ENCODE data around the gene IL15RA.
"Not testable (repeated sequence)": the region's sequence is repeated elsewhere in the genome, so short reads cannot be mapped to it uniquely, and the experiment has no call there.

IL15RA gene

DNA sequence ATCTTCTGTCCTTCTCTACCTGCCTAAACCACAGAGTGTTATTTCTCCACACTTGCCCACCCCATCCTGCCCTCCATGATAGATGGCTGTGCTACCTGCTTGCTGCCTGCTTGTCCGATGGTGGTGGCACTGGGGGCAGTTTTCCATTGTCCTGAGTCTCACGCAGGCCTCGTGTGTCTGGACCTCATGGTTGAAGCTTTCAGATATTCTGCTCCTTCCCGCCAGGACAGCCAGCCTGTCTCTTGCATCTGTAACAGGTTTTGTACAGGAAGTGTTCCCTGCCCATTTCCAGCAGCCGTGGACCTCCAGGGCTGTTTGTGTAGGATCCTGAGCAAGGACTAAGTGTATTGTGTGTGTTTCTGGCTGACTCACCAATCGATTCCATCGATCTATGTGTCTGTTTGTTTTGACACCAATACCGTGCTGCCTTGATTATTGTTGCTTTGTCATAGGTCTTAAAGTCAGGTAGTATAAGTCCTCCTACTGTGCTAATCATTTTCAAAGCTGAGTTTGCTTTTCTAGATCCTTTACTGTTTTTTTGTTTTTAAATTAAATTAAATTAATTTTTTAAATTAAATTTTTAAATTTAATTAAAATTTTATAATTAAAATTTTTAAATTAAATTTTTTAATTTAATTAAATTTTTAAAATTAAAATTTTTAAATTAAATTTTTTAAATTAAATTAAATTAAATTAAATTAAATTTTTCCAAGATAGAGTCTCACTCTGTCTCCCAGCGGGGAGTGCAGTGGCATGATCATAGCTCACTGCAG is 8.5 kb downstream of the IL15RA start:
- no peak for DNase-seq

- no peak for DNase-seq
Observed at GRCh38 chr10:5968037-5968680, 9.2 kb downstream of the IL15RA start.

GRCh38 chr10:5965266-5965665 is 12.1 kb downstream of the IL15RA start:
- DNase-seq = no peak

- DNase-seq = no peak
Observed at GRCh38 chr10:5964736-5965135, 12.6 kb downstream of the IL15RA start.

DNA sequence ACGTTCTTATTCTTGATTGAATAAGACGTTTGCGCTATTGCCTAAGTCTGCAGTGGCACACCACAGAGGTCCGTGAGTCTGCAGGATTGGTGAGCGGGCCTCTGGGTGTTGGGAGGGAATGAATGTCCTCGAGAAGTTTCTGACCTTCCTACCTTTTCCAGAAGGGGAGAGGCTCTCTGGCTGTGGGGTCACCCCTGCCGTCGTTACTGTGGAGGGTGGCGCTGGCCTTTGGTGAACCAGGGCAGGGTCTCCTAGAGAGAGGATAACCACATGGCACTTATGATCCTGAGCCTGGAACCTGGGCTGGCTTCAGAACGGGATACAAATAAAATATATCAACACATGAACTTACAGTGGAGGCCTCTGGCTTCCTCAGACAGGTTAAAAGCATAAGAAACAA is 13.8 kb downstream of the IL15RA start:
- no peak for DNase-seq

DNA sequence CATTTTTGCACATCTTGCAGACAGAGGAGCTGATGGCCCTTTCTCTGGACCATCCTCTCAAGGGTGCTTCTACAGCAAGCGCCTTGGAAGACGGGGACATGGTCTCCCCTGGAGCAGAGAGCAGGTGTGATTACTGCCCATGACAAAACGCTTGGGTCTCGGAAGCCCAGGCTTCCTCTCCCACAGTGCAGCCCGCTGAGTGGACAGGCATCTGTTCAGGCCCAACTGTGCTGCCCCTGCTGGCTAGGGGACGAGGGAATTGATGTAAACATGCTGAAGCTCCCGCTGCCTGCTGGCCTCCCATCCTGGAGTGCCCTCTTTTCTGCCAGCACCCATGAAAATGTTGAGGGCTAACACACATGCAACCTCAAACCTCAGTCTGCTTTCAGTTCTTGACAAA is 14.3 kb downstream of the IL15RA start:
- no peak for DNase-seq

DNA sequence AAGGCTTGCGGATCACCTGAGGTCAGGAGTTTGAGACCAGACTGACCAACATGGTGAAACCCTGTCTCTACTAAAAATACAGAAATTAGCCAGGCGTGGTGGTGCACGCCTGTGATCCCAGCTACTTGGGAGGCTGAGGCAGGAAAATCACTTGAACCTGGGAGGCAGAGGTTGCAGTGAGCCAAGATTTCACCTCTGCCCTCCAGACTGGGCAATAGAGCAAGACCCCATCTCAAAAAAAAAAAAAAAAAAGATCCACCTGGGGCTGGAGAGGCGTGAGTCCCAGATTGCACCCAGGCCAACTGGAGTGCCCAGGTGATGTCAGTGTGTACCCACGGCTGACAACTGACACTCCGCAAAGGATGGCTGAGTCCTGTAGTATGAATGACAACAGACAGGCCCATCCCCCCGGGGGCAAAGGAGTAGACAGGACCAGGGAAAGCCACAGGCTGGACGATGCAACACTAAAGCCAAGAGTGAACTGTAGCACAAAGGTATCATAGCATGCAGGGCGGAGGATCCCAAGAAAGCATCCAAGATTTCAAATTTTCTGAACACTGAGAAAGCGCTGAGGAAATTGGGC is 14.9 kb downstream of the IL15RA start:
- DNase-seq = not testable (repeated sequence)

DNA sequence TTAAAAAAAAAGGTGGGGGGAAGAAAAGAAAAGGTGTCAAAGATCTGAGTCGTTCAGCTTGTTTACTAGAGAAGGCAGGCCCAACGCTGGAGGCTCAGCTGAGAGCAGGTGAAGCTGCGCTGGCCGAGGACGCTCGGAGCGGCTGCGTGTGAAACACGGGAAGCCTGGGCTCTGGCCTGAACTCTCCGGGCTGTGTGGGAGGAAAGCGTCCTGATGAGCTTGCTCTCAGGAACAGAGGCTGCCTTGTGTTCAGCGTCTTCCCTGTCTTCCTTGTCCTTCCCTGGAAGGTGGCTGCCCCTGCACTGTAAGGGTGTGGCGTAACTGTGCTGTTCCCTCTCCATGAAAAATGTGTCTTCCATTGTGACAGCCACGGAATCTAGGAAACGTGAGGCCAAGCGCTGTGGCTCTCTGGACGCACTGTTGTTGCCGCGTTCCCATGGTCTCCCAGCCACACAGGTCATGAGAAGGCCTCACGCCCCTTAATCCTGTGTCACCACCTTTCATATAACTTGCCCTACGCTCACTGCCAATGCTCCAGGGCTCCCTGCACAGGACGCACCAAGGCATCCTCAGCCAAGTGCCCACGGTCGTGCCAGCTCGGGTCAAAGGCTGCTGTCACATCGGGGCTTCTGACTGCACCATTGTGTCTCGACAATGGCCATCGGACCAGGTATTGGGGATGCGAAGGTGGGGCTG is 15.8 kb downstream of the IL15RA start:
- no peak for DNase-seq

DNA sequence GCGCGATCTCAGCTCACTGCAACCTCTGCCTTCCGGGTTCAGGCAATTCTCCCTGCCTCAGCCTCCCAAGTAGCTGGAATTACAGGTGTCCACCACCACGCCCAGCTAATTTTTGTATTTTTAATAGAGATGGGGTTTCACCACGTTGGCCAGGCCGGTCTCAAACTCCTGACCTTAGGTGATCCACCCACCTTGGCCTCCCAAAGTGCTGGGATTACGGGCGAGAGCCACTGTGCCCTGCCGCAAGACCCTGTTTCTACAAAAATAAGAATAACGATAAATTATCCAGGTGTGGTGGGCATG is 16.4 kb downstream of the IL15RA start:
- DNase-seq = not testable (repeated sequence)

DNA sequence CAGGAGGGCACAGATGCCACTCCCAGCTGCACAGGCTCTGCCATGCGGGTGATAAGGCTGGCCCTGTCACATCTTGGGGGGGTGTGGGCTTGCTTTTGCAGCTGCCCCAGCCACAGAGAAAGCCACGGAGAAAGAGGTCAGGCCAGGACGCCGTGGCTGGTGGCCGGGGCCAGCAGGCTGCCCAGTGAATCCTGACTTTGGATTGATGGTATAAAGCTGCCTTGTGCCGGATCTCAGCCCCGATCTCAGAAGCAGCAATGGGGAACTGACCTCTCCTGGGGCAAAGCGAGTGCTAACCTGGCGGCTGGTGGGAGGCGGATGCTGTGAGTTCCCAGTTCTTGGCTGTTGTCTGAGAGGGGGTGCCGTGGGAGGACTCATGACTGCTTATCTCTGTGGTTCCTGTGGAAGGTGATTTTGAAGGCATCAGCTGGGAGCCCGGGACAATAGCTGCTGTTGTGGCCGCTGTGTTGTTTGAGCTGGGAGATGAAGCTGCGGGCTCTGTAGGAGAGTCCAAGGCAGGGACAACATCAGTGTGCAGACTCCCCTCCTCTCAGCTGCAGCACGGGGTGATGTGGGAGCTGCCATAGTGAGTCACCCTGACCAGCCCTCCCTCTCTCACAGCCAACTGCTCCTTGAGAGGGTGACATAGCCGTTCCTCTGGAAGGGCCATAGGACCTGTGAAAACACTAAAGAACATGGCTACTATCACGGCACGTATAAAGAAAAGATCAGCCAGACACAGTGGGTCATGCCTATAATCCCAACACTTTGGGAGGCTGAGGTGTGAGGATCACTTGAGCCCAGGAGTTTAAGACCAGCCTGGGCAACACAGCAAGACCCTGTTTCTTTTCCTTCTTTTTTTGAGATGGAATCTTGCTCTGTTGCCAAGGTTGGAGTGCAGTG is 17.0 kb downstream of the IL15RA start:
- no peak for DNase-seq

DNA sequence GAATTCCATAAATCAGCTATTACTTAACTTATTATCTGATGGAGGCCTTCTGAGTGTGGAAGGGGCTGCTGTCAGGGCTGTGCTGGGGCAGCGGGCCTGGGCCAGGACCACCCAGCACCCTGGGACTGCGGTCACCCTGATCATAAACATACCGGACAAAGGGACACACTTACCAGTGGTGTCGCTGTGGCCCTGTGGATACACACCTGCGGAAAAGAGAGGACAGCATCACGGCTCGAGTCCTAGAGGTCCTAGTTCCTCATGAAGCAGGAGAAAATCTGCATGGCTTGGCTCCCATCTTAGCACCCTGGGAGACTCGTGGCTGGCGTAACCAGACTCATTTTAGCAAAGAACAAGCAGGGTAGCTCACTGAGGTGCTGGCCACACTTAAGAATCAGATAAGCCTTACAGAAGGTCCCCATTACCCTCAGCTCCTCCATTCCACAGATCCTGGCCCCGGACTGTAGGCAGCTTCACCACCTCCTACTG is 17.7 kb downstream of the IL15RA start:
- no peak for DNase-seq

DNA sequence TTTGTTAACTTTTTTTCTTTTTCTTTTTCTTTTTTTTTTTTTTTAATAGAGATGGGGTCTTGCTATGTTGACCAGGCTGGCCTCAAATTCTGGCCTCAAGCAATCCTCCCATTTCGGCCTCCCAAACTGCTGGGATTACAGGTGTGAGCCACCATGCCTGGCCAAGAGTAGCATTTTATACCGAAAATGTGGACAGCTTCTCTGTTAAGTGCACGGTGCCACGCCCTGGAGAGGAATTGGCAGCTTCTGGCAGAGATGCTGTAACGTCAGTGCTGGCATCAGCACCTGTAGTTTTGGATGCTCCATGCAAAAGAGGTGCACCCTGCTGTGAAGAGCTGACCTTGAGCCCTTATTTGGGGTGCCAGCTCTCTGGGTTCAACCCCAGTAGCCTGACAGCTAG is 18.2 kb downstream of the IL15RA start:
- no peak for DNase-seq

- no peak for DNase-seq
Observed at GRCh38 chr10:5958675-5959074, 18.7 kb downstream of the IL15RA start.

GRCh38 chr10:5958077-5958476 is 19.3 kb downstream of the IL15RA start:
- DNase-seq = no peak

GRCh38 chr10:5956146-5956936 is 21.0 kb downstream of the IL15RA start:
- DNase-seq = no peak

DNA sequence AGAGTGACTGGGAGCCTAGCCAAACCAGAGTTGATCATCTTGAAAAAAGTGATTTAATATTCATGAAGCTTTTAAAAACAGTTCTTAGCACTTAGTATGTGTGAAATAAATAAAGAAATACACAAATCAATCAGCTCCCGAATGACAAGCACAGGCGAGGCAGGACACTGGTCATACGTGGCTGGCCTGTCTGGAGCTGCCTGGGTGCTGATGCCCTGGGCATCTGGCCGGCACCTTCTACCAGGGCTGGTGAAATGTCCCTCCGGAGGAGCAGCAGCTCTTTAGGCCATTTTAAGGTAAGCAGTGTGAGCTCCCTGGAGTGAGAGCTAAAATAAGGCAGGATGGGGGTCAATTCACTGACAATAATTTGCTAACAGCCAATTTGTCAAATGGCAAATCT is 23.7 kb downstream of the IL15RA start:
- no peak for DNase-seq

DNA sequence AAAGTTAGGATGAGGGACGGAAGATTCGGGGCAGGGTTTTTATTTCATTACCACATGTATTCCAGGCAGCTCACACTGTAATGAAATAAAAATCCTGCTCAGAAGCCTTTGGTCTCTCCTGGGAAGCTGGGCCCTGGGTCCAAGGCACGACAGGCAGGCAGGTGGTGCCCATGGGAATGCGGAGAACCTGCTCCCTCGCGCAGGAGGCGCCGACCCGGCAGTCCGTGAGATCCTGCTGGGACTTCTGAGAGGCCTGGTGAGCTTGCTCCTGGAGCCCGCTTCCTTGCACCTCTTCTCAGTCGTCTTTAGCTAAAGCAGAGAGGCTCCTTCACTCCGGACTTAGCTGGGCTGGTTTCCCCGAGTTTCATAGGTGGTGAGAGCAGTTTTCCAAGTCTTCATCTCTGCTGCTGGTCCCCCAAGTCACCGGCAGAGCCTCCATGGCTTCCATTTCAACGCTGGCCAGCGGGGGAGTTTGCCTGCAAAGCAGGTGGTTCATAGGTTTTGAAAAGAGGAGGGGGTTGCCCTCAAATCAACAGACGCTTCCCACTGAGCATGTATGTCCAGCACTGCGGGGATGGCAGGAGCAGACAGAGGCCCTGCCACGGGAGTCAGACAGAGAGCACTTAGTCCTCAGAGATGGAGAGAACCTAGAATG is 24.5 kb downstream of the IL15RA start:
- DNase-seq = no peak

DNA sequence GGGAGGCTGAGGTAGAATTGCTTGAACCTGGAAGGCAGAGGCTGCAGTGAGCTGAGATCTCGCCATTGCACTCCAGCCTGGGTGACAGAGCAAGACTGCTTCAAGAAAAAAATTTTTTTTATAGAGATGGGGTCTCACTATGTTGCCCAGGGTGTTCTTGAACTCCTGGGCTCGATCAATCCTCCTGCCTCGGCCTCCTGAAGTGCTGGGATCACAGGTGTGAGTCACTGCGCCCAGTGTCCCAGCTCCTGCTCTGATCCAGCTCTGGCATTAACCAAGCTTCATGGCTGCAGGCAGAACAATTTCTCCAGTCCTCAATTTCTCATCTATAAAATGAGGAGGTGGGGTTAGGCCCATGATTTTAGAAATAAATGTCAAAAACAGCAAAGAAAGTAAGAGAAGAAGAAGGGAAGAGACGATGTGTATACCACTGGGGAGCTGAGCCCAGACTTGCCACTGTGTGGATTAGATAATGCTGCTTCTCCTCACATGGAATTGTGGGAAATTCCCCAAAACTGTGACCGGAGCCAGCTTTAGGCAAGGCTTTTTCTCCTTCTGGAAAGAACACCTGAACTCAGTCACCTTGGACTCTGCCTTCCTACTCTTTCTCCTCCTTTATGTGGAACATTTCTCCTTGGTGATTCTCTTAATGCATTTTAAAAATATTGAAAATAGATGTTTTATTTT is 25.5 kb downstream of the IL15RA start:
- DNase-seq = no peak

GRCh38 chr10:5951167-5951711 is 26.1 kb downstream of the IL15RA start:
- DNase-seq = no peak

DNA sequence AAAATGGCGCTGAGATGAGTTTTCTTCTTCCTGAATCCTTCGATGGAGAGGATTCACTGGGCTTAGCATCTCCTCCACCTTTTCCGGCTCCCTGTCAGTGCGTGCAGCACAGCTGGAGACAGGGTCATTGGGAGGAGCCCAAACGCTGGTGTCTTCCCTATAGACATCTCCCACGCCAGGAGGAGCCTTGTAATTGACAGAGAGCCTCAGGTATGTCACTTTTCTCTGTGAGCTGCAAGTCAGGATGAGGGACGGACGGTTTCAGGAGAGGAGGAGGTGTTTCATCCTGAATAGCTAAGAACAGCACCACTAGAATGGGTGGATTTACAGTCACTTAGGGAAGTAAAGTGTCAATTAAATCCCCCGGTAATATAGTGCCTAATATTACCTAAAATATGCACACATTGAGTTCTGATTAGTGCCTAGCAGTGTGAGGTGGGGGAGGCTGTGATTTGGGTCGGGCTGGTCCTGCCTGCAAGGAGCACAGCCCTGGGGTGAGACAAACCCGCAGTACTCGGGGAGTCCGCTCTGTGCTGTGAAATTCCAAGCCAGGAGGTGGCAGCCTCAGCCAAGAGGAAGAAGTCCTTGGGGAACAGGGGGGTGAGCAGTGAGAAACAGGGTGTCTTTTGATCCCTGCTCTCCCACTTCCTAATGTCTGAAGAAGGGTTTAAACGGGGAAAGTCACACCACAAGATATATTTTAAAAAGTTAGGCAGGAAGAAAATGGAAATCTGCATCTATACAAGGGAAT is 28.2 kb downstream of the IL15RA start:
- DNase-seq = no peak

Data from GF-D8 (cell line).